CD4-positive, alpha-beta T cell treated with Interleukin-12 subunit alpha and Interleukin-12 subunit beta, for 1 hour (primary cell): ENCODE results near the gene MAN1A1.
"Not testable (repeated sequence)": the region's sequence is repeated elsewhere in the genome, so short reads cannot be mapped to it uniquely, and the experiment has no call there.

Experiments used
- DNase-seq: peaks from one replicate; pipeline ENCODE4 v3.0.0-alpha.2; 2020

The MAN1A1 gene

DNA sequence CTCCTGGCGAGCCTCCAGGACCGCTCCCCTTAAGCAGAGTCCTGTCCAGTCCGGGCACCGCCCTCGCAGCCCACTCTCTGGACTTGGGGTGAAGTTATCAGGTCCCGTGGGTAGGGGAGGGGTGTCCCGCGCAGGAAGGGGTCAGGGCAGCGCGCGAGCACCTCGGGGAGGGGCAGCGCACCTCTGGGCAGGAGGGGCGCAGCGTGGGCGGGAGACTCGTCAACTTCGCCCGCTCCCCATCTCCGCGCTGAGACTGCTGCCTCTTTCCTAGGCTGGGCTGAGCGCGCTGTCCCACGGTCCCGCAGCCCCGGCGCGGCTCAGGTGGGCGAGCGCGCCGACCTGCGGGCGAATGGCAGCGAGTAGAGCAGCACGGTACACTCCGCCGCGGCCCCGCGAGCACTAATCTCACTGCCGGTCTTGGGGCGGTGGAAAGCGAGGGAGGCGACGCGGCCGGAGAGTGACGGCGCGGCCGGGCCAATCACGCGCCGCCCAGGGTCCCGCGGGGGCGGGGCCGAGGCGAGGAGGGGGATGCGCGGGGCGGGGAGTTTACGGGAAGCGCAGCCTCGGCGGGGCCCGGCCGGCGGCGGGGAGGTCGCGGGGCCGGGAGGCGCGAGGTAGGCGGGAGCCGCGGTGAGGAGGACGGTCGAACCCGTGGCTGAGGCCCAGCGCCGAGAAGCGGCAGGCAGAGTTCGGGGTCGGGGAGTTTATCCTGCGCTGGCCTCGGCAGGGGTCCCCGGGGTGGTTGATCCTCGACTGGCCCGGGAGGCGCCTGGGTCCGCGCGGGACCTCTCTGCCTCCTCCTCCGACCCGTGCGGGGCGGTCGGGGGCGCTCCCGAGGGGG is at the start of gene MAN1A1:
TSS of gene MAN1A1 (minus strand) at position 401 of the 841 bp plus-strand sequence. CDS start 696 bp downstream, outside the sequence.
- DNase-seq: peak; percentile 91

DNA sequence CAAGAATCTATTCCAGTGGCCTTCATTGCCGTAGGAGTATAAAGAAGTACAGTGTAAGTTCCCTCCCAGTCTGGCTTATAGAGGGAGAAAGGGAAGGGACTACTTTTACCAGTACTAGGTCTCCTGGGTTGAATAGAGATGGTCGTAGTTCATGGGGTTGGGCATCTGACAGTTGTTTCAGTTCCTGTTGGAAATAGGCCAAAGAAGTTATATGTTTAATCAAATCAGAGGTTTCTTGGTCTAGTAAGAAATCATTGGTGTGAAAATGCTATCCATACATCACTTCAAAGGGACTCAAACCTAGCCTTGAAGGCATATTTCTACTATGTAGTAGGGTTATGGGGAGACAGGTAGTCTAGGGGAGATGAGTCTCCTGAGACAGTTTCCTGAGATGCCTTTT is 45.6 kb upstream of the MAN1A1 start:
- DNase-seq: no peak

DNA sequence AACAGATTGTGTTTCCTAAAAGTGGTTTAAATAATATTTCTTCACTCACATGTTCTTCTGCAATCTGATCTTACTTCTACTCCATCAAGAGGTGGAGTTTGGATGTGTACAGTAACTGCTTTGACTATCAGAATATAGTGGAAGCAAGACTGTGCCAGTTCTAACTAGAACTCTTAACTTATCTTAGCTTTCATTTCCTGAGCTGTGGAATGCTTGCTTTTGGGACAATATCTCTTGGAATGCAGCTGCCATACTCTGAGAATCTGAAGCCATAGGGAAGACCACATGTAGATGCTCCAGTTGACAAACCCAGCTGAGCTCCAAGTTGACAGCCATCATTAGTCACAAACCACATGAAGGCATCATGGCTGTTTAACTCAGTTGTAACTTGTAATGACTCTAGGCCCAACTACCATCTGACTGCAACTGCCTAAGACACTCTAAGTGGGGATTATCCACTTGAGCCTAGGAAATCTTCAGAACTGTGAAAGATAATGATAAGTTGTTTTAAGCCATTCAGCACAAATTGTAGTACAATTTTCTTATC is 40.8 kb upstream of the MAN1A1 start:
- no peak for DNase-seq

DNA sequence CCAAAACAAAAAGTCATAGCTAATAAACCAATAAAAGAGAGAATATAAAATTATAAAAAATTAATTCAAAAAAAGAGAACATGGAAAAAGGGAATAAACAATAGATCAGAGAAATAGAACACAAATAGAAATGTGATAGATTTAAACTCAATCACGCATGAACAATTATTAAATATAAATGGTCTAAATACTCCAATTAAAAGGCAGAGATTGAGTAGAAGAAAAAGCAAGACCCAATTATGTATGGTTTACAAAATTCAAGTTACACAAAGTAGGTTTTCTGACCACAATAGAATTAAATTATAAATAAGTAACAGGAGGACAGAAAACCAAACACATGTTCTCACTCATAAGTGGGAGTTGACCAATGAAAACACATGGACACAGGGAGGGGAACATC is 36.4 kb upstream of the MAN1A1 start:
- DNase-seq: no peak

DNA sequence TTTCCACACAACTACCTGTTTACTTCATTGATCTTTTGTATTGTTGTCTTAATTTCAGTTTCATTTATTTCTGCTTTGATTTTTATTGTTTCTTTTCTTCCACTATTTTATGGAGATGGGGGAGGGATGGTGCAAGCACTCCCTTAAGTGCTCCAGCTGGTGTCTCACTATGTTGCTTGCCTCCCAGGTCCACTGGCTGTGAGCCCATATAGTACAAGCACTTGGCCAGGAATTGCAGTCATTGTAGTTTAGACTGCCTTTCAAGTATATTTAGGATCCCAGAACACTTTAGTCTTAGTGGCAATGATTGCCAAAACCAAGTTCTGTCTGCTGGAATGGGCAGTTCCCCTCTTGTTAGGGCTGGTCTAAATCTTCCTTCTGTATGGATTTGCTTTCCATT is 34.9 kb upstream of the MAN1A1 start:
- no peak for DNase-seq

DNA sequence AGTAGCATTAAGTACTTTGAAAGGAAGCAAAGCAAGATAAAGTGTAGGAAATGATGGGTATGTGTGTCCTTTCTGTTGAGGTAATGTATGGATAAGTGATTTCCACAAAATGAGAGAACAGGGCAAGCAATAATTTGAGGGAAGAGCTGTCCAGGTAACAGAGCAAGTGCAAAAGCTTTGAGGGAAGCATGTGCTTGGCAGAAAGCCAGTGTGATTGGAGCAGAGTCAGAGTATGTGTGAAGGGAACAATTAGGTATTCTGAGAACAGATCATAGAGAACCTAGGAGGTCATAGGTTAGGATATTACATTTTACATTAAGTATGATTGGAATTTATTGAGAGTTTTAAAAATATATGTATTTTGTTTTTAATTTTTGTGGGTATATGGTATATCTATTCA is 30.2 kb upstream of the MAN1A1 start:
- no peak for DNase-seq

DNA sequence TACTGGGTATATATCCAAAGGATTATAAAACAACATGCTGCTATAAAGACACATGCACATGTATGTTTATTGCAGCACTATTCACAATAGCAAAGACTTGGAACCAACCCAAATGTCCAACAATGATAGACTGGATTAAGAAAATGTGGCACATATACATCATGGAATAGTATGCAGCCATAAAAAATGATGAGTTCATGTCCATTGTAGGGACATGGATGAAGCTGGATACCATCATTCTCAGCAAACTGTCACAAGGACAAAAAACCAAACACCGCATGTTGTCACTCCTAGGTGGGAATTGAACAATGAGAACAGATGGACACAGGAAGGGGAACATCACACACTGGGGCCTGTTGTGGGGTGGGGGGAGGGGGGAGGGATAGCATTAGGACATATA is 27.5 kb upstream of the MAN1A1 start:
- not testable (repeated sequence) for DNase-seq

DNA sequence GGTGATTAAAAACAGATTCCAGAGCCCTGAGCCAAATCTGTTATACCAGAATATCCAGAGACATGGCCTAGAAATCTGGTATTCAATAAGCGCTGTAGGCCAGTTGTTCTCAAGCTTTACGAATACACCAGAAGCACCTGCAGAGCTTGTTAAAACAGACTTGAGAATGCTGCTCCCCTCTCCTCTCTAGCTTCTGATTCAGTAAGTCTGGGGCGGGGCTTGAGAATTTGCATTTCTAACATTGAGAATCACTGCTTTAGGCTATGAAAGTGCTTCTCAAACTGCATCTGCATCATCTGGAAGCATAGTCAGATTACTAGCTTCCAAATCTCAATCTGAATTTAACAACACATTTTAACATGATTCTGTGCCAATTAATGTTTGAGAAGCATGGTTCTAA is 20.5 kb upstream of the MAN1A1 start:
- DNase-seq: no peak

DNA sequence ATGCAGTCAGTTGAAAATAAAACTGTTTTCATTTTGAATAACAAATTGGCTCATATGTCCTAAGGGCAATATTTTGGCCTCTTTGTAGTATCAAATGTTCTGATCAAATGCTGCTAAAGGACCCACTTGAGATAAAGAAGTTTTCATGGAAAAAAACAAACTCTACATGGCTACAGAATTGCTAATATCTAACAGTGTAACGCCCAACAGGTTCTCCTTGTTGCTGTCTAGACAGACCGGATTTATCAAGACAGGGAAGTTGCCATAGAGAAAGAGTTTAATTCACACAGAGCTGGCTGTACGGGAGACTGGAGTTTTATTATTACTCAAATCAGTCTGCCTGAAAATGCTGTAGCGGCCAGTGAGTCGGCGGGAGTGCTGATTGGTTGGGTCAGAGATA is 19.4 kb upstream of the MAN1A1 start:
- no peak for DNase-seq

DNA sequence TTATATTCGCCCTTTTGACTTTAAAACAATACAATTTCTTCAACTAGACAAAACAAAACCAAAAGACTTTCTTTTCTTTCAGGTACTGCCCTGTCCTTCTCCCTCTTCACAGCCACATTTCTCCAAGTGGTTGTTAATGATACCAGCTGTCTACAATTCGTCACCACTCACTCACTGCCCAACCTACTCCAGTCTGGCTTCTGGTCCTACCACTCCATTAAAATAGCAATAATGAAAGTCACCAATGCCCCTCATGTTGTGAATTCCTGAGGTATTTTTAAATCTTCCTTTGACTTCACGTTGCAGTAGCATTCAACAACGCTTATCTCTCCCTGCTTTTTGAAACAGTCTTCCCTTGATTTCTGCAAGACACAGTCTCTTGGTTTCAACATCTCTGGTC is 11.6 kb upstream of the MAN1A1 start:
- no peak for DNase-seq

DNA sequence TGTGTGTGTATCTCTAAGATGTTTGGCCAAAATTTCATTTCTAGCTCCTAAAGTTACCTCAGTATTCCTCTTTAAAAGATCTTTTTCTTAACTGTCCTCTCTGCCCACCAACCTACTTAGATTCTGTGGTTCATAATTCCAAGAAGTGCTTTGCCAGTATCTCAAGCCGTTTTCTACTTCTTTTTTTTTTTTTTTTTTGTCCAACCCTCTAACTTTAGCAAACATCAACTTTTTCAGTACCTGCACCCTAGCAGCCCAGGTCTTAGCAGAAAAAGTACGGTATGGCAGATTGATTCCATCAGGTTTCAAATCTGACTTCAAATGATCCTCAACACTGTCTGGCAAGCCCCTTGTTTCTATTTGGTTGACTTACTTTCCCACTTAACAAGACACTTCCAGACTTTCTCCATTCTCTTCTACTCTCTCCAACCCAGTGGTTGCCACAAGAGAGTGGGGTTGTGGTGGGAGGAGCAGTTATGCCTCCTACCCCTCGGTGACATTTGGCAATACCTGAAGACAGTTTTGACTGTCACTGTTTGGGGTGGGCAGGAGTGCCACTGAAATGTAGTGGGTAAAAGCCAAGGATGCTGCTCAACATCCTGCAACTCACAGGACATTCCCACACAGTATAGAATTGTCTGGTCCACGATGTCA is 10.8 kb upstream of the MAN1A1 start:
- no peak for DNase-seq

DNA sequence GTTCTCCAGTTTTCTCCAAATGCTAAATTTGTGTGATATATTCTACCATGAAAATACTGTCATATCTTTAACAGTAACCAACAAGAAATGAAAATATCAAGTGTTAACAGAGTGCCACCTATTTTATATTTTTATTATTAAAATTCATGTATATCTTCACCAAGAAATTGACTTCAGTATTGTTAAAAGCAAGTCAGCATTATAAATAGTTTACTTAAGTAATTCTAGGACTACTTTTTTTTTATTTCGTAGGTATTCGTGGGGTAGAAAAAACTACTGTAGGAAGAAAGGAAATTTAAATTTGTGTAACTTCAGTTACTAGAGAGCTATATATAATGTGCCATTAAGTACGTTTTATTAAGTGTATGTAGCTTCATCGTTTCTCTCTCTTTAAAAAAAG is 6.3 kb upstream of the MAN1A1 start:
- no peak for DNase-seq

DNA sequence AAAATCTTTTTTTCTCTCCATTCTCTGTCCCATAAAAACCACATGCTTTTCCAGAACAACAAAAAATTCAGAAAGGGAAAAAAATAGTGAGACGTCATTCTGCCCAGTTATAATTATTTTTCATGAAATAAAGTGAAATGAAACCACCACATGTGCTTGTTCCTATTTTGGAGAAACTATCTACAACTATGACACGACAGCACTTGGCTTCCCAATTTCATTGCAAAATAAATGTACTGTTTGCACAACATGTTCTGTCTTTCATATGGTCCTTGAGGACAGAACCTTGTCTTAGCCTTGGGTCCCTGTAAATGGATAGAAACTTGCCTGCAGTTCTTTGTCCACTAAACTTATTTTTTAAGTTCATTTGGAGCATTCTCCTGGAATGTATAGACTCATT is 5.6 kb upstream of the MAN1A1 start:
- no peak for DNase-seq

DNA sequence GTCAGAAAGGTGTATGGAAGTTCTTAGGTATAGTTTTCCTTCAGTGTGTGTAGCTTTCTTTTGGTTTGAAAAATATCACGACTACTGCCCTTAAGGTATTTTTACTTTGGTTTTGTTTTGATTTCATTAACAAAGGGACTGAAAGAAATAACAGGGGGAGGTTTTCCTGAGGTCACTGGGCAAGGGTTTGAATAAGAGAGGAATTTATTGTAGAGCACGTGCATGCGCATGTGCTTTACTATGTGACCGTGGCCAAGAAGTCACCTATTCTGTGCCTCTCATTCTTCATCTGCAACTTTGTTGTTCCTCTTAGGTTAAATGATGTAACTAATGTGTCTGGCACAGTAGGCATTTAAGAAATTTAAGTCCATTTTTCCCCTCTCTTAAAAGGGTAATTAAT is 4.1 kb upstream of the MAN1A1 start:
- DNase-seq: no peak

DNA sequence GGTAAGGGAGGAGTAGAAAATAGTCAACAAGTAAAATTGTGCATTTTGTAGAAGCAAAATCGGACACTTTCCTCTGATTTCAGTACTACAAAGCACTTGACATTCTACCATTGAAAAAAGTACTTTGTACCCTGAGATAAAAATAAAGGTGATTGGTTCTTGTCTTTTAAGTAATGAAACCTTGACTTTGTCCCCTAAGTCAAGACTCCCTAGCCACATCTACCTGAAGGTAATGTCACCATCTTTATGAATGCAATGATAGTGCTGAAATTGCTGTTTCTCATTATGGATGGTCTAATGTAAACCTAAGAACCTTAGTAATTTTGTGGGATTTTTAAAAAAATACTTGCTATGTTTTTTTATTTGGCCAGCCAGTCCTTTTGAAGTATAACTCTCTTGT is 2.4 kb upstream of the MAN1A1 start:
- DNase-seq: no peak

DNA sequence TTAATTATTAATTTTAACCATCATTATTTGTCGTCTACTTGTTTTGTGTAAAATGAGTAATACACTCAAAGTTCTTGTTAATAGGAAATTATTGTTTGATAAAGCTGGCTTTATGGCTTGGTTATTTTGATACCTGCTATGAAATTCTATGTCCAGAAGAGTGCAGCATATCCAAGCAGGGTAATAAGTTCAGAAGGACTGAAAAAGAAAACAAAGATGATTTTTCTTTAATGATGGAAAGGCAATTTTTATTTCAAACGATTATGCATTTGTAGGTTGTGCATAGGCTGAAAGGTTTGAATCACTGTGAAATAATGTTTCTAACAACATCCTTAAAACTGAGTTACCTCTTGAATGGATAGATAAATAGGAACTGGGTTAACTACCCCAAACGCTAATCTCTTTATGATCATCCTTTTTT is 1.4 kb upstream of the MAN1A1 start:
- DNase-seq: peak; percentile 31

DNA sequence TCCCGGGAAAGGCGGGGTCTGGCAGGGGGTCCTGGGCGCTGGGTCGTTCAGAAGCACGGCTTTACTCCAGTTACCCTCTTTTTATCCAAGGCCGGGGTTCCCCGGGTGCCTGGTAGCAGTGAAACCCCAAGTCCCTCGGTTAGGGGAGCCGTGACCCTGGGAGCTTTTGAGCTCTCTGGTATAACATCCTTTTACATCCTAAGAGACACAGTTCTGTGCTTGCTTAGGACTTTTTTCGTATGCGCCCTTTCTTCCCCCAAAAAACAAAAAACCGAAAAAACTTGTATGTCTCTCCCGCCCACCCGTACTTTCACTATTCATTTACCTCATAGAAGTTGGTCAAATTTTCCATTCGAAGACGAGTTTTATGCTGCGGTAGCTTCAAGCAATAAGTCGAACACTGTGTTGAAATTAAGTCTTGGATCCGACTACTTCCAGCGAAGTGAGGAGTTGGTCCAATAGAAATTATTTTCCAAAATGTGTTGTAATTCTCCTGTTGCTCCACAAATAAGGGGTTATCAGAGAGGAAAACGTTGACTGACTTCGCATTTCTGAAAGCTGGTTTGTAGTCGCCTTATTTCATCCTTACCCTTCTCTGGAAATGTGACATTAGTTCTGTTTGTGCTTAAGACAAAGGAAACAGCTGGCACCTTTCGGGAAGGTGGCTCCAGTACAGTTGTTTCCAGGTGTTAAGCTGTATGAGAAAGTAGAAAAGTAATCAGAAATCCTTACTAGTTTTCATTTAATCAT is 816 bp upstream of the MAN1A1 start:
- peak; percentile 51 for DNase-seq

DNA sequence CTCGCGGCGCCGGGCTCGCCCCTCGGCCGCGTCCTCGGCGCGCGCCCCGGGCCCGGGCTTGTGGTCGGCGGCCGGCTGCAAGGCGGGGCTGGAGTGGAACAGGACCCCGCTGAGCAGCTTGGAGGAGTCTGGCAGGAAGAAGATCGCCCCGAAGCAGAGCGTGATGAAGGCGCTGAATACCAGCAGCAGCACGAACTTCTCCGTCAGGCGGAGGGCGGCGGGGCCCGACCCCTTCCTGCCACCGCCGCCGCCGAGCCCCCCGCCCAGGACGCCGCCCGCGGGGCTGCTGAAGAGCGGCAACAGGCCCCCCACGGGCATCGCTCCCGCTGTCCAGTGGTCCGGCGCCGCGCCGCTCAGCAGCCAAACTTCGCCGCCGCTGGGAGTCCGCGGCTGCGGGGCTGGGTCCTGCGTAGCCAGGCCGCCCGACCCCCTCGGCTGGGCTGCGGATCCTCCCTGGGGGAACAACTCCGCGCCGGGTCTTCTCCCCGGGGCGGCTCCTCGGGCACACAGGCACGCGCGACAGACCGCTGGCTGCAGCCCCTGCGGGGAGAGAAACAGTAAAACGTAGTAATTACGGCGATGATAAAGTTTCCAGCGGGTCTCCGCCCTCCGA is 707 bp downstream of the MAN1A1 start:
- DNase-seq: peak; percentile 26

DNA sequence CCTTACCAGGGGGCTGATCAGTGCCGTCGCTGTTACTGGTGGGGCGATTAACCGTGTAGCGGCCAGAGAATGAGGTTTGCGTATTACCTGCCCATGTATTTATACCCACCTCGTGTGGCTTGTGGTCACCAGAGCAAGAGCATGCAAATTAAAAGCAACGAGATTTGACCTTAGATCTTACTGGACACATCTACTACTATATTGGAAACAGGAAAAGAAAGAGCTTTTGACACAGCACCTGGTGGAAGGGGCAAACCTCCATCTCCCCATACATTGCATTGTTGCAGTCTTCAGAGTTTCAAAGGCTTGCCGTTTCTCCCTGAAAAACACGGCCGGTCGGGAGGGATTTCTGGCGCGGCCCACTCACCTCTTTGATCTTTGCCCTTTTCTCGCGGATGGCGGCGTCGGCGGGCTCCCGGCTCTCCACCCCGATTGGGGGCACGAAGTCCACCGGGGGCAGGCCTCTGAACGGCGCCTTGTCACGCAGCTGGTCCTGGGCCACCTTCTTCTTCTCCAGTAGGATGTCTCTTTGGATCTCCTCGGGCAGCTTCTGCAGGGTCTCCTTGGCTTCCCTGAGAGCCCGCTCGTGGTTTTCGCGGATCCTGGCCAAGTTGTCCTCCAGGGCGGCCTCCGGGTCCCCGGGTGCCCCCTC is 1.3 kb downstream of the MAN1A1 start:
- DNase-seq: peak; percentile 38

DNA sequence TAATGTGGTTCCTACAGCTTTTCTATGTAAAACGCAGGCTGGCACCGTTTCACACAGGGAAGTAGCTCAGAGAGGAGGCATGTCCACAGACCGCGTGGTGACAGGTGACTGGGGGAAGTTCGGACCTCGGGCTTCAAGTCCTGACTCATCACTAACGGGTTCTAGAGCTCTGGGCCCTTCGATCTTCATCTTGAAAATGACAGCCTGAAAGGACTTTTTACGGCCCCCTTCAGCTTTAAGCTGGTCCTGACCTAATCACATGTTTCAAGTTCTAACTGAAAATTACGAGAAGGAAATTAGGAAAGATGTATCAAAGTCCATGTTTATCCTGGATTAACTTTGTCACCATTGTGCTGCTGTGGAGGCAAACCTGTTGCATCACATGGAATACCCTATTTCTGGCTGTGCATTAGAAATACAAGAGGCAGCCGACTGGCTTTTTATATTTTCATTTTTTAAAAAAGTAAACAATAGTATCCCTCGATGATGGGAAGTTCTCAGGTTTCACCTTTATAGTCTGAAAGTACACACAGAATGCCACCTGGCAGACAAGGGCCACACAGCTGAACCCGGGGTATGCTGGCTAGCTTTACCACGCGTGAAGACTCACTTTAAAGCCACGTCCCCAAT is 2.0 kb downstream of the MAN1A1 start:
- DNase-seq: peak; percentile 38

DNA sequence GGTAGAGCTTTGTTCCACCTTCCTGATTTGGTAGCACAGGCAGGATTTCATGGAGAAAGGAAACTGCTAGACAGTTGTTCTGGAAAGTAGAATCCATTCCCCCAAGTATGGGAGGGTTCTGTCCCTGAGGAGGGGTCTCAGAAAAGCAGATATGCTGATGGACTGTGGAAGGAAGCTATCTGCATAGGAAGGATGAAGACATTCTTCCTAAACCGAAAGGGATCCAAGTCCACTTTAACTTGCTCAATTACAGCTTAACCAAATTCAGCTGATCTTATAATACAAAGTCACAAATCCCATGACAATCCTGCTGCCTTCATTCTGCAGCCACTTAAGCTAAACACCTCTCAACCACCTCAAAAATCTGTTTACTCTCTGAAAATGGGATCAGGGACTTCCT is 2.6 kb downstream of the MAN1A1 start:
- no peak for DNase-seq

DNA sequence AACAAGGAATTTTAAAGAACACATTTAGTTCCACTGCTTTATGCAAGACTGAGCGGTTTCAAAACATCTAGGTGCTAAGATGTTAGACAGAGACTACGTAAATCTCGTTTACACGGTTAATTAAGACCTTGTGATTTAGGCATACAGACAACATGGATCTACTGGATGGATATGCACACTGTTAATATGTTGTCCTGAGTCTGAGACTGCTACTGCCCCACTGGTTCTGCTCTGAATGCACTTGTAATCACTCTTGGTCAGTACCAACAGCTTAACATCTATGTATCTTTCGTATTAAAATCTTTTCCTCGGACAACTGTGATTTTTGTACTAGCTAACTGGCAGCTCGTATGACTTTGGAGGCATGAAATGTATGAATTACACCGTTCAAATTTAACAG is 3.1 kb downstream of the MAN1A1 start:
- no peak for DNase-seq
